GM18907 (cell line): ENCODE data around the gene ZNF581.

Experiments used
- ATAC-seq: cut with Tn5 transposase; IDR thresholded peaks from one replicate; pipeline ENCODE4 v1.9.1; 2021; ENCODE audit warnings: mild to moderate bottlenecking, moderate library complexity; ENCODE audit not compliant: unreplicated experiment

The ZNF581 gene

GRCh38 chr19:55661826-55662225 is 18.4 kb downstream of the ZNF581 start:
- ATAC-seq, result no peak

DNA sequence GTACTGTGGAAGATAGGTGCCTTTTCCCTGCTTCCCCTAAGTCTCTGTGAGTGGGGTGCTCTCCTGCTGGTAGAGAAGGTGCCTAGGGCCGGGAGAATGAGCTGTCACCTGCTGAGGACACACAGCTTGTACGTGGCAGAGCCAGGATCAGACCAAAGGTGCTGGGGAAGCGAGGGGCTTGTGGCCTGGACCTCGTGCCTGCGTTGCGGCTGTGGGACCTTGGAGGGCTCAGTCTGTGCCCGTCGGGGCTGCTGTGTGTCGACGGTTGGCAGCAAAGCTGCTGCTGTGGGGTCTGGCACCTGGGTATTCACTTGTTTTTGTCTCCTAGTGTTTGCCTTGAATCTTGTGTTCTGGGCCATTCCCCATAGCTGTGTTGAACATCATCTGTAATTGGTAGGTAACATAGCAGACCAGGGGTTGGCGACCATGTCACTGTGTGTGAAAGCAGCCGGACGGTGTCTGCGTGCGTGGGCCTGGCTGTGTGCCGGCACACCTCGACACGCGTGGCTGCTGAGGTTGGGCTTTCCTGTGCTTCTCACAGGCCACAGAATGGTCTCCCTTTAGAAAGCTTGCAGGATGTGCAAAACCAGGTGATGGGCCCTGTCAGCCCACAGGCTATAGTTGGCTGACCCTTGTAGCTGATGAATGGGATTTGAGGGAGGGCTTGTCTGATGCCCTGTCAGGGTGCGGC is 20.5 kb downstream of the ZNF581 start:
- no peak for ATAC-seq

DNA sequence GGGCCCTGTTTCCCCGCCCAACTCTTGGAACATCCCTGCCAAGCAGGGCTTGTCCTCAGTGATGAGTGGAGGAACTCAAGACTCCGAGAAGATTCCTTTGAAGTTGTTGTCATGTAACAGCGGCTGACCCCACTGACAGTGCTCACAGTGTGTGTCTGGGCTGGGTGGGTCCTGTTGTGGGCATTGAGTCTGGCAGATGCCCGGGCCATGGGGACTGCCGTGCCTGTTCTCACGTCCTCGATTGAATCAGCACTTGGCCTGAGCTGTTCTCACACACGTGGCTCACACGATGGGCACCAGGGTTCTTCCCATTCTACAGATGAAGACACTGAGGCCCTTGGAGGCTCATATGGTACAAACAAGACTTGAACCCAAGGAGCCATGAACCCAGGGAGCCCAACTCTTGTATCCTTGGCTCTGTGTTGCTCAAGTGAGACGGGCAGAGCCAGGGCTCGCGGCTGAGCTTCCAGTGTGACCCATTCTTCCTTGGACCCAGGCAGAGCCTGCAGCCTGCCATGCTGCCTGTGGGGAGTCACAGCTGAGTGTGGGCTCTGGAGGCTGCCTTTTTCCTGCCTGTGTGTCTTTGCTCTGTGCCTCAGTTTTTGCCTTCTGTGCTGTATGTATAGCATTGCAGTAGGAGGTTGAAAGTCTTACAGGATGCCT is 23.0 kb downstream of the ZNF581 start:
- no peak for ATAC-seq

GRCh38 chr19:55667006-55667381 is 23.5 kb downstream of the ZNF581 start:
- no peak for ATAC-seq

DNA sequence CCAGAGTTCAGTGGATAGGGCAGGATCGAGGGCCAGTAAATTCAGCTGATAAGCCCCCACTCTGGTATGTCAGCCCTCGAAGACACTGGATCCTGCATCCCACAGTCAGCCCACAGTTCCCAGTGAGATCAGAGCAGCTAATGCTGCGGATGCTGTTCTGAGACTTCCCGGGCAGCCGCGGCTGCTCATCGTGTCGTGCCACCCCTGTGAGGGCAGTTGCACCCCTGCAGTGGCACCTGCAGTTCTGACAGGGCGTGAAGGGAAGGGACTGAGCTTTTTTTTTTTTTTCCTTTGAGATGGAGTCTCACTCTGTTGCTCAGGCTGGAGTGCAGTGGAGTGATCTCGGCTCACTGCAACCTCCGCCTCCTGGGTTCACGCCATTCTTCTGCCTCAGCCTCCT is 24.1 kb downstream of the ZNF581 start:
- ATAC-seq, result no peak

DNA sequence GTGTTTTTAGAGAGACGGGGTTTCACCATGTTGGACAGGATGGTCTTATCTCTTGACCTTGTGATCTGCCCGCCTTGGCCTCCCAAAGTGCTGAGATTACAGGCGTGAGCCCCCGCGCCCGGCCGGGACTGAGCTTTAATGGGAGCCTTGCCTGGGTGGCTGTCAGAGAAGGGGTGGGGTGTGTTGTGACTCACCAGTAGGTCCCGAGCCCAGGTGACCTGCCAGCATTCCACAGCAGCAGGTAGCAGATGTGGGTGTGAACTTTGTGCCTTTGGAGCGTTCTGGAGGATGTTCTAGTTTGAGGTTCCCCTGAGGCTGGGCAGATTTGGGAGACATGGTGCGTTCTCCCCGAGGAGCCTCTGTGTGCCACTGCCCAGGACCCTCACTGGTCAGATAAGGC is 24.5 kb downstream of the ZNF581 start:
- no peak for ATAC-seq

DNA sequence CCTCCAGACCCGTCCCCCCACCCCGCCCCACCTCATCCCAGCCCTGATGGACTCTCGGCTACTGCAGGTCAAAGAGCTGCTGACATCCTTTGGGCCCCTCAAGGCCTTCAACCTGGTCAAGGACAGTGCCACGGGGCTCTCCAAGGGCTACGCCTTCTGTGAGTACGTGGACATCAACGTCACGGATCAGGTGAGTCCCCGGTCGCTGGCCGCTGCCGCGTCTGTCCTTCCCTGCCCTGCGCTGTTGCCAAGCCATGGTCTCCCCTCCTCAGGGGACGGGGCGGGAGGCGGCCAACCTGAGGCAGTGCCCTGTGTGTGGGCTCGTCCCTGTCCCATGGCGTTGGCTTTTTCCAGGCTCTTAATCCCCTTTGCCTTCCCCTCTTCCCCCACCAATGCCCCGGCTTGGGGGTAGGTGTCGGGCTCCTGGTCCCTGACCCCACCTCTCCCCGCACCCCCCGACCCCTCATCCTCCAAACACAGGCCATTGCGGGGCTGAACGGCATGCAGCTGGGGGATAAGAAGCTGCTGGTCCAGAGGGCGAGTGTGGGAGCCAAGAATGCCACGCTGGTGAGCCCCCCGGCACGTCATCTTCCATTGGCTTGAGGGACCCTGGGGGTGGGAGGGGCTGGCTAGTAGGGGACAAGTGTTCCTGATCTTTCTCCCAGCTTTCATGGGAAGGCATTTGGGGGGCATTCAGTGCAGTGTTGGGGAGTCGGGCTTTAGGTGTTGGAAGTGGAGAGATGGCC is 25.3 kb downstream of the ZNF581 start:
- ATAC-seq, result no peak

- ATAC-seq, result no peak
Measured at GRCh38 chr19:55669418-55670279, 26.2 kb downstream of the ZNF581 start.

DNA sequence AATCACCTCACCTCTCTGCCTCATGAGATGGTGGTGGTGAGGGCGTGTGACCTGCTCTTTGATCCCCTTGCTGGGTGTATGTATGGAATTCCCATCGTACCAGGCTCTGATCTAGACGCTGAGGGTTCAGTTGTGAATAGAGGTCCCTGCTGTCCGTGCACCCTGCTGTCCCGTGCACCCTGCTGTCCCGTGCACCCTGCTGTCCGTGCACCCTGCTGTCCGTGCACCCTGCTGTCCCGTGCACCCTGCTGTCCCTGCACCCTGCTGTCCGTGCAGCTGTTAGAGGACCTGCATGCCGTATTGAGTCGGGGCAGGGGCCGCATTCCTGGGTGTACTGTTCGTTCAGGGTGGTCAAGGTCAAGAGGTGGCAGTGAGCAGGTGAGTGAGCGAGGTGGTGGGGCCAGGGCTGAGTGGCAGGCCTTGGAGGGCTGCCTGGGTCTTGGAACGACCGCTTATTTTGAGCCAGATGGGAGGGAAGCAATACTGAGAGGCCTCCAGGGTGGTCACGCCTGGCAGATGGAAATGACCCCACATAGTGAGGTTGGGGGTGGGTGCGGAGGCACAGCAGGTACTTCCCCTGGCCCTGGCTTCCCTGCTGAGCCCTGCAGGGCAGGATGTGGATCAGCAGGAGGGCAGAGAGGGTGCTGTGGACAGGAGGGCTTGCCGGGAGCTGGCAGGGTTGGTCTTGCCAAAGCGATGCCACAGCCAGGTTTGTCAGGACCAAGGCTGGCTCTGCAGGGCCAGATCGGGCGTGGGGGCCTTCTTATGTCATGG is 27.0 kb downstream of the ZNF581 start:
- ATAC-seq, result no peak

- no peak for ATAC-seq
Measured at GRCh38 chr19:55671054-55671378, 27.6 kb downstream of the ZNF581 start.

DNA sequence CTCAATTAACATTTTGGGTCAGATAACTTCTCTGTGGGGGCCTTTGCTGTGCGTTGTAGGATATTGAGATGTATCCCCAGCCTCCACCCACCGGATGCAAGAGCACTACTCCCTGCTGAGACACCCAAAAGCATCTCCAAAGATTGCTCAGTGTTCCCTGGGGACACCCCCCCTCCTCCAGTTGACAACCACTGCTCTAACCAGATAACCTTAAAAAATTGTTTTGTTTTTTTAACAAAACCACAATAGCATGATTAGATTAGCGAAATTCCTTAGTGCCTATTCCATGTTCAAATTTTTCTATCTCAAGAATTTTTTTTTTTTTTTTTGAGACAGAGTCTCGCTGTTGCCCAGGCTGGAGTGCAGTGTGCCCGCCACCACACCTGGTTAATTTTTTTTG is 29.0 kb downstream of the ZNF581 start:
- no peak for ATAC-seq

DNA sequence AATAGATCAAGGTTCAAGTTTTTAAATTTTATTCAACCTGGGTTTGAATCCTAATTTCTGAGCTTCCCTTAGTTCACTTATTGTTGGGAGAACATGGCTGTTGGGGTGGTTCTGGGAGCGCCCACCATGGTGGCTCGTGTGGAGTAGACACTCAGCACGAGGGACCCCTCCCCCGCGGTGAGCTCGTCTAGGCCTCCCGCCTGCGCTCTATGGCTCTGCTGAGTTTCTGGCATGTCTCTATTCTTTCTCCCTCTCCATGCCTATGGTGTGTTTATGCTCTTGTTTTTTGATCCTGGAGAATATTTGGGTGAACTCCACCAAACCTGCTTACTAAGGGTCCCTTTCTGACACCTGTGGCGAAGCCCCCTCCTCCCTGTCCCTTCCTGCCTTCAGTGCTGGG is 30.0 kb downstream of the ZNF581 start:
- no peak for ATAC-seq

DNA sequence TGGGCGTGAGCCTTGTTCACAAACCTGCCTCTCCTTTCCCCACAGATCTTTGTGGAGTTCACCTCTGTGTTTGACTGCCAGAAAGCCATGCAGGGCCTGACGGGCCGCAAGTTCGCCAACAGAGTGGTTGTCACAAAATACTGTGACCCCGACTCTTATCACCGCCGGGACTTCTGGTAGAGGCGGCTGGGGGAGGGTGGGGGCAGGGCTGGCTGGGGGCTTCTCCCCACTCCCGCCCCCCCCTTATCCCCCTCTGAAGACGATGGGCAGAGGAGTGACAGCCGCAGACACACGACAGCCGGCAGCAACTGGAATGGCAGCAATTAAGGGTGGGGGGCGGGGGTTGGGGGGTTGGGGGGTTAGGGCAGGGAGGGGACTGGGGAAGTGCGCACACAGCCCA is 30.4 kb downstream of the ZNF581 start:
- no peak for ATAC-seq

DNA sequence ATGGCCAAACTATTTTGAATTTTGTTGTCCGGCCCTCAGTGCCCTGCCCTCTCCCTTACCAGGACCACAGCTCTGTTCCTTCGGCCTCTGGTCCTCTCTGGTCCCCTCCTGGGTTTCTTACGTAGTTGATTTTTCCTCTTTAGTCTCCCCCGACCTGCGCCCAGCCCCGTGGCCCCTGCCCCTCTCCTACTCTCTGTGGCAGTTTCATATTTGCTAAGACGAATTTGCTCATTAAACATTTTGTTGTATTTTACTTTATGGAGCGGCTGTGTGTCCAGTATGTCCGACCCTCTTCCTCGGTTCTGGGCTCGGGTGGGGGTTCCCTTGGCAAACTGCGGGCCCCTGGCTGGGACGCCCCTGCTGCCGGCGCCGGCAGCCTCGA is 31.0 kb downstream of the ZNF581 start:
- ATAC-seq, result no peak

GRCh38 chr19:55674841-55675660 is 31.6 kb downstream of the ZNF581 start, which contains the start of gene EPN1:
Gene EPN1, plus strand, starts transcription at chr19:55675226. Its CDS starts 3,402 bp downstream, at chr19:55678628.
- peak; percentile 67 for ATAC-seq

DNA sequence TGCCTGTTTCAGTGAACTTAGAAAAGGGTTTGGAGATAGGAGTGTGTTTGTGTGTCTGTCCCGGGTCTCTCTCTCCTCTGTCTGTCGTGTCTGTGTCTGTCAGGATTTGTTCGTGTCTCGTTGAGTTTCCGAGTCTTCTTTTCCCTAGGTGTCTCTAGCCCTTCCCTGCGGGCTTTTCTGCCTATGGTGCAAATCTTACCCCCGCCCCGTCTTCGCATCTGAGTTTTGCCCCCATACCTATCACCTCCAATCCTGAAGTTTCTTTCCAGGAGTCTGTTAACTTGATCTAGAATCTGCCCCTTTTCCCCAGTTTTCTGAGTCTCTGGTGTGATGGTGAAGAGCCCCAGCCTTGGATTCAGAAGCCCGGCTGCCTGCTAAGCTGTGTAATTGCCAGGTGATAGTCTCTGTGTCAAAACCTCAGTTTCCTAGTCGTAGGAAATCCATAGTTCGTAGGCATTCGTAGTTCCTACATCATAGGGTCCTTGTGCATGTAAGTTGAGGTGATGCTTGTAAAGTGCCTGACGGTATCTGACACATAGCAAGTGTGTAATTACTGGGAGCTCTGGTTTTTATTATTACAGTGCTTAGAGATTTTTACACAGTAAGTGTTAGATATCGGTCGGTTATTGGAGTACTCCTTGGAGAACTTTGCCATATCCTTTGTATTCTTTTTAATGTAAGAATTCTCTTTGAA is 32.4 kb downstream of the ZNF581 start:
- no peak for ATAC-seq

DNA sequence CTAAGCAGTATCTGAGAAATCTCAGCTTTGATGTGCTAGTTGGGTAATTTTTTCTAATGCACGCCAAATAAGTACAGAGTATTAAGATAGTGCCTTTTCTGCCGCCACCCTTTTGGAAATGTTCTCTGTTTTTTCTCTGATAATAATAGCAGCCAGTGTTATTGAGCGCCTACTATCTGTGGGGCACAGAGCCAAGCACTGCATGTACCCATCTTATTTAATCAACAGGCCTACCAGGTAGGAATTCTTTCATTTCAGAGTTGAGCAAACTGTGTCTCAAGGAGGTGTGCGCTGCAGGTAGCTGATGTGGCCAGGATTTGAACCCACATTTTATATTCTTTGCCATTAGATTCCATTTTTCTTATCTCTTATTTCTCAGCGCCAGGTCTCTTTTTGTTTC is 32.9 kb downstream of the ZNF581 start:
- ATAC-seq, result no peak

- no peak for ATAC-seq
Measured at GRCh38 chr19:55676889-55677505, 33.5 kb downstream of the ZNF581 start.

DNA sequence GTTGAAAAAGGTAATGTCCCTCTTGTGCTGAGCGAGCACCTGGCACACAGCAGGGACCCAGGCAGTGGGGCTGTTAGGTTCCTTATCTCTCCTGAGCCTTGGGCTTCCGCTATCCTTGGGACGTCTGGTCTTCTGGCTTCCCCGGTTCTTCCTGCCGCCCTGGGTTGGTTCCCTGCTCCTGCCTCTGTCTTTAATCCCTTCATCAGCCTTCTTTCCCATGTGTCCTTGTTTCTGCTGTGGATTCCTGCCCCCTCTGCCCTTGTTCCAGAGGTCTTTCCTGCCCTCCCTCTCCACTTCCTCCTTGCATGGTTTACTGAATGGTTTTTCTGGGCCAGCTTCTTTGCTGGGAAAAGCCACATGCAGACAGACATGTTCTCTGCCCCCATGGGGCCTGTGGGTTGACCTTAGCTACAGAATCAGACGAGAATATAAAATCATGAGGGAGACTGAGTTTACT is 34.2 kb downstream of the ZNF581 start:
- ATAC-seq, result no peak
